ENCODE results near the gene GYG2. TPM values are rescaled to one million over a fixed set of nuclear protein-coding genes. Genes with fewer than 3 reads are reported as not detected.
A peak's percentile ranks its signal among the peaks of the same experiment; 100 is the strongest.

Gene GYG2
- total and polyA plus RNA-seq, 2 donors (not counting 1 experiment from before 2014, with no cell fraction given), result 8.9 to 10.6 TPM

DNA sequence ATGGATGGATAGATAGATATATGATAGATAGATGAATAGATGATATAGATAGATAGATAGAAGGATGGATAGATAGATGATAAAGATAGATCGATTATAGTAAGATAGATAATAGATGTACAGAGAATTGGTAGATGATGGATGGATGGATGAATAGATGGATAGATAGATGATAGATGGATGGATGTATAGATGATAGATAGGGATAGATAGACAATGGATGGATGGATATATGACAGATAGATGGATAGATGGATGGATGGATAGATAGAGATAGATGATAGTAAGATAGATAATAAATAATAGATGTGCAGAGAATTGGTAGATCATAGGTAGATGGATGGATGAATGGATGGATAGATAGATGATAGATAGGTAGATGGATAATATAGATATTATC lies 12.2 kb downstream of the GYG2 start:
- Histone ChIP-seq H3K9me3 (ENCODE audit: control insufficient read depth, insufficient read depth, low read depth, low read length) (no peaks in the 10 kb centered on the region), H3K79me2 (ENCODE audit: control insufficient read depth, insufficient read depth, low read length) (no peaks in the 10 kb centered on the region), H3K27ac (ENCODE audit: insufficient read depth, low read length) (no peak overlapping the region), H3K4me1 (ENCODE audit: control insufficient read depth, extremely low read depth, insufficient read depth, low read length) (no peaks in the 10 kb centered on the region), H3K27me3 (ENCODE audit: control insufficient read depth, insufficient read depth, low read length) (no peaks in the 10 kb centered on the region), H3K9ac (ENCODE audit: insufficient read depth, low read length) (no peak overlapping the region), H4K20me1 (ENCODE audit: control insufficient read depth, extremely low read depth, insufficient read depth, low read length) (no peaks in the 10 kb centered on the region), H3K4me2 (ENCODE audit: extremely low read depth, insufficient read depth, low read length) (no peak overlapping the region), H3K4me3 (replicated peaks in 1 of 4; ENCODE audit: control extremely low read depth in 1 of 4, insufficient read depth in 1 of 4, low read depth in 3 of 4, low read length in 4 of 4) (no peak overlapping the region), H3K36me3 (ENCODE audit: control insufficient read depth, insufficient read depth, low read length) (no peaks in the 10 kb centered on the region), H2AFZ (ENCODE audit: low read length) (no peak overlapping the region)
- no peak for DNase-seq (ENCODE audit: low read depth in 2 of 2)
- no peak for TF ChIP-seq EZH2 (IDR thresholded peaks at IDR 0.05; ENCODE audit: low read length, missing control alignments)
- no peak for TF ChIP-seq CTCF (conservative IDR thresholded peaks at IDR 0.05 in 1 of 2, IDR thresholded peaks at IDR 0.05 in 1 of 2; ENCODE audit: low read depth in 1 of 2, low read length in 2 of 2)

DNA sequence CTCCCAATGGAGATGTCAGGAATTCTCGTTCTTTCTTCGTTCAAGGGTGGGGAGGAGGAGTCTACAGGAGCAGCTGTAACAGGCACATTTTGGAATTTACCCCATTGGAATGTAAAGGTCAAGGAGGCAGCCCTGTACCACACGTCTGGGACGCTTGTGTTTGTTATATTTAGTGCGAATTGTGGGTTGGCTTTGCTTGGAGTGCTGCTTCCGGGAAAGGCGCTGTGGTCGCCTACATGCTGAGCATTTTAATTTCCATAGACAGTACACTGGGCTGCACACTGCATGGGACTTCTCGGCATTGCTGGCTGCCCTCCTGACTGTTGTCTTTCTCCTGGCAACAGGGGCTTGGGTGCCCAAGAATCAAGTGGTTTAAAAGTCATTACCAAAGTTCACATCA lies 12.8 kb downstream of the GYG2 start:
- TF ChIP-seq EZH2 (IDR thresholded peaks at IDR 0.05; ENCODE audit: low read length, missing control alignments) (no peak), CTCF (conservative IDR thresholded peaks at IDR 0.05 in 1 of 2, IDR thresholded peaks at IDR 0.05 in 1 of 2; ENCODE audit: low read depth in 1 of 2, low read length in 2 of 2) (no peak)
- no peaks in the 10 kb centered on the region for H3K4me1 ChIP-seq (ENCODE audit: control insufficient read depth, extremely low read depth, insufficient read depth, low read length)
- no peaks in the 10 kb centered on the region for H4K20me1 ChIP-seq (ENCODE audit: control insufficient read depth, extremely low read depth, insufficient read depth, low read length)
- no peaks in the 10 kb centered on the region for H3K9me3 ChIP-seq (ENCODE audit: control insufficient read depth, insufficient read depth, low read depth, low read length)
- H3K36me3 ChIP-seq (ENCODE audit: control insufficient read depth, insufficient read depth, low read length), result no peaks in the 10 kb centered on the region
- H3K27ac ChIP-seq (ENCODE audit: insufficient read depth, low read length), result no peak overlapping the region
- no peak overlapping the region for H3K4me2 ChIP-seq (ENCODE audit: extremely low read depth, insufficient read depth, low read length)
- H3K79me2 ChIP-seq (ENCODE audit: control insufficient read depth, insufficient read depth, low read length), result no peaks in the 10 kb centered on the region
- no peaks in the 10 kb centered on the region for H3K27me3 ChIP-seq (ENCODE audit: control insufficient read depth, insufficient read depth, low read length)
- H2AFZ ChIP-seq (ENCODE audit: low read length), result no peak overlapping the region
- peak in 1 of 2 donors; percentile 73 for DNase-seq (ENCODE audit: low read depth in 2 of 2)
- H3K4me3 ChIP-seq (replicated peaks in 1 of 4; ENCODE audit: control extremely low read depth in 1 of 4, insufficient read depth in 1 of 4, low read depth in 3 of 4, low read length in 4 of 4), result no peak overlapping the region
- no peak overlapping the region for H3K9ac ChIP-seq (ENCODE audit: insufficient read depth, low read length)

- H4K20me1 ChIP-seq (ENCODE audit: control insufficient read depth, extremely low read depth, insufficient read depth, low read length), result no peaks in the 10 kb centered on the region
- H2AFZ ChIP-seq (ENCODE audit: low read length), result no peak overlapping the region
- H3K27ac ChIP-seq (ENCODE audit: insufficient read depth, low read length), result no peak overlapping the region
- no peaks in the 10 kb centered on the region for H3K9me3 ChIP-seq (ENCODE audit: control insufficient read depth, insufficient read depth, low read depth, low read length)
- no peak overlapping the region for H3K4me2 ChIP-seq (ENCODE audit: extremely low read depth, insufficient read depth, low read length)
- TF ChIP-seq CTCF (conservative IDR thresholded peaks at IDR 0.05 in 1 of 2, IDR thresholded peaks at IDR 0.05 in 1 of 2; ENCODE audit: low read depth in 1 of 2, low read length in 2 of 2) (no peak), EZH2 (IDR thresholded peaks at IDR 0.05; ENCODE audit: low read length, missing control alignments) (no peak)
- no peak overlapping the region for H3K9ac ChIP-seq (ENCODE audit: insufficient read depth, low read length)
- no peaks in the 10 kb centered on the region for H3K36me3 ChIP-seq (ENCODE audit: control insufficient read depth, insufficient read depth, low read length)
- no peak for DNase-seq (ENCODE audit: low read depth in 2 of 2)
- no peaks in the 10 kb centered on the region for H3K79me2 ChIP-seq (ENCODE audit: control insufficient read depth, insufficient read depth, low read length)
- no peaks in the 10 kb centered on the region for H3K27me3 ChIP-seq (ENCODE audit: control insufficient read depth, insufficient read depth, low read length)
- peaks cover 2% of the 10 kb centered on the region for H3K4me1 ChIP-seq (ENCODE audit: control insufficient read depth, extremely low read depth, insufficient read depth, low read length)
- no peak overlapping the region for H3K4me3 ChIP-seq (replicated peaks in 1 of 4; ENCODE audit: control extremely low read depth in 1 of 4, insufficient read depth in 1 of 4, low read depth in 3 of 4, low read length in 4 of 4)
Observed at GRCh38 chrX:2846992-2847391, 18.3 kb downstream of the GYG2 start.
